Nephron (organoid): Measurements from ENCODE around the gene TBC1D7.

Experiments
- H3K27ac Mint-ChIP-seq, 3 experiments: 2 replicates each; pipeline ENCODE4 v1.8.0; 2020; ENCODE audit warnings: mixed read lengths in 3 of 3, mild to moderate bottlenecking in 2 of 3, moderate library complexity in 1 of 3
- H3K27me3 Mint-ChIP-seq: 2 replicates; pipeline ENCODE4 v1.8.0; 2021; ENCODE audit warnings: low read depth, mild to moderate bottlenecking, moderate library complexity, mixed read lengths
- H3K36me3 Mint-ChIP-seq: 2 replicates; pipeline ENCODE4 v1.8.0; 2020; ENCODE audit warnings: low read depth, mixed read lengths
- H3K4me1 Mint-ChIP-seq: 2 replicates; pipeline ENCODE4 v1.8.0; 2020; ENCODE audit warnings: mixed read lengths
- H3K4me3 Mint-ChIP-seq, 3 experiments: 2 replicates each; pipeline ENCODE4 v1.8.0; 2020; ENCODE audit warnings: mild to moderate bottlenecking in 3 of 3, mixed read lengths in 3 of 3, moderate library complexity in 2 of 3
- H3K9me3 Mint-ChIP-seq: 2 replicates; pipeline ENCODE4 v1.8.0; 2020; ENCODE audit warnings: mixed read lengths
- CTCF ChIP-seq, 3 experiments: fragments of 200-600 bp; sonication (generic); IDR thresholded peaks; one replicate each; pipeline ENCODE4 v1.5.0; 2021; ENCODE audit warnings: antibody characterized with exemption in 3 of 3; ENCODE audit not compliant: unreplicated experiment in 3 of 3

TBC1D7 gene

GRCh38 chr6:13298446-13298845 is 29.9 kb downstream of the TBC1D7 start:
- no peak overlapping the region for H3K27ac Mint-ChIP-seq
- no peaks in the 10 kb centered on the region for H3K27me3 Mint-ChIP-seq
- no peaks in the 10 kb centered on the region for H3K9me3 Mint-ChIP-seq
- no peak overlapping the region for H3K4me3 Mint-ChIP-seq
- no peak for TF ChIP-seq CTCF (IDR thresholded peaks at IDR 0.05; ENCODE audit: unreplicated experiment in 3 of 3)
- H3K36me3 Mint-ChIP-seq: peaks cover 87% of the 10 kb centered on the region
- H3K4me1 Mint-ChIP-seq: peaks cover 18% of the 10 kb centered on the region

GRCh38 chr6:13297391-13297790 is 30.9 kb downstream of the TBC1D7 start:
- no peaks in the 10 kb centered on the region for H3K9me3 Mint-ChIP-seq
- no peak overlapping the region for H3K27ac Mint-ChIP-seq
- no peak for TF ChIP-seq CTCF (IDR thresholded peaks at IDR 0.05; ENCODE audit: unreplicated experiment in 3 of 3)
- peaks cover 84% of the 10 kb centered on the region for H3K36me3 Mint-ChIP-seq
- H3K4me1 Mint-ChIP-seq: peaks cover 11% of the 10 kb centered on the region
- no peaks in the 10 kb centered on the region for H3K27me3 Mint-ChIP-seq
- H3K4me3 Mint-ChIP-seq: no peak overlapping the region

- Mint-ChIP-seq H3K27ac (peak overlapping the region; percentile 57 to 72 (median 62)), H3K4me1 (peaks cover 11% of the 10 kb centered on the region), H3K27me3 (no peaks in the 10 kb centered on the region), H3K36me3 (peaks cover 82% of the 10 kb centered on the region), H3K4me3 (no peak overlapping the region), H3K9me3 (no peaks in the 10 kb centered on the region)
- no peak for TF ChIP-seq CTCF (IDR thresholded peaks at IDR 0.05; ENCODE audit: unreplicated experiment in 3 of 3)
Observed at GRCh38 chr6:13296536-13296997, 31.8 kb downstream of the TBC1D7 start.

- H3K27ac Mint-ChIP-seq: no peak overlapping the region
- H3K27me3 Mint-ChIP-seq: no peaks in the 10 kb centered on the region
- H3K36me3 Mint-ChIP-seq: peaks cover 72% of the 10 kb centered on the region
- no peaks in the 10 kb centered on the region for H3K9me3 Mint-ChIP-seq
- no peak overlapping the region for H3K4me3 Mint-ChIP-seq
- H3K4me1 Mint-ChIP-seq: peaks cover 11% of the 10 kb centered on the region
- no peak for TF ChIP-seq CTCF (IDR thresholded peaks at IDR 0.05; ENCODE audit: unreplicated experiment in 3 of 3)
Observed at GRCh38 chr6:13295576-13295975, 32.8 kb downstream of the TBC1D7 start.

- H3K27ac Mint-ChIP-seq: peak overlapping the region in 2 of 3 experiments; percentile 48 to 63
- peaks cover 74% of the 10 kb centered on the region for H3K36me3 Mint-ChIP-seq
- no peak for TF ChIP-seq CTCF (IDR thresholded peaks at IDR 0.05; ENCODE audit: unreplicated experiment in 3 of 3)
- peaks cover 20% of the 10 kb centered on the region for H3K4me1 Mint-ChIP-seq
- H3K27me3 Mint-ChIP-seq: no peaks in the 10 kb centered on the region
- H3K4me3 Mint-ChIP-seq: no peak overlapping the region
- no peaks in the 10 kb centered on the region for H3K9me3 Mint-ChIP-seq
Observed at GRCh38 chr6:13294499-13295069, 33.8 kb downstream of the TBC1D7 start.

- H3K9me3 Mint-ChIP-seq: peaks cover 11% of the 10 kb centered on the region
- H3K4me3 Mint-ChIP-seq: no peak overlapping the region
- H3K36me3 Mint-ChIP-seq: peaks cover 76% of the 10 kb centered on the region
- H3K27ac Mint-ChIP-seq: peak overlapping the region in 1 of 3 experiments; percentile 44
- H3K27me3 Mint-ChIP-seq: no peaks in the 10 kb centered on the region
- TF ChIP-seq CTCF (IDR thresholded peaks at IDR 0.05; ENCODE audit: unreplicated experiment in 3 of 3): no peak
- H3K4me1 Mint-ChIP-seq: peaks cover 20% of the 10 kb centered on the region
Observed at GRCh38 chr6:13292774-13293173, 35.6 kb downstream of the TBC1D7 start.
